Peyer's patch (tissue), 4 donors: Measurements from ENCODE around the gene NBDY.

Experiments used
- POLR2A ChIP-seq, 2 donors: fragments of 450-650 bp; IDR thresholded peaks; one replicate each; pipeline ENCODE4 v1.5.1; 2017; ENCODE audit warnings: antibody characterized with exemption in 2 of 2, mild to moderate bottlenecking in 2 of 2, moderate library complexity in 2 of 2
- TF ChIP-seq, protein P1 (sequence below), 6 experiments: fragments of 450-650 bp in 4 of 6; fragments of 200-600 bp in 2 of 6; sonication (generic) in 1 of 6; IDR thresholded peaks; one replicate each; pipeline ENCODE4 v1.5.1; 2017 to 2019; ENCODE audit warnings: antibody characterized with exemption in 6 of 6, mild to moderate bottlenecking in 3 of 6, moderate library complexity in 1 of 6

DNA sequence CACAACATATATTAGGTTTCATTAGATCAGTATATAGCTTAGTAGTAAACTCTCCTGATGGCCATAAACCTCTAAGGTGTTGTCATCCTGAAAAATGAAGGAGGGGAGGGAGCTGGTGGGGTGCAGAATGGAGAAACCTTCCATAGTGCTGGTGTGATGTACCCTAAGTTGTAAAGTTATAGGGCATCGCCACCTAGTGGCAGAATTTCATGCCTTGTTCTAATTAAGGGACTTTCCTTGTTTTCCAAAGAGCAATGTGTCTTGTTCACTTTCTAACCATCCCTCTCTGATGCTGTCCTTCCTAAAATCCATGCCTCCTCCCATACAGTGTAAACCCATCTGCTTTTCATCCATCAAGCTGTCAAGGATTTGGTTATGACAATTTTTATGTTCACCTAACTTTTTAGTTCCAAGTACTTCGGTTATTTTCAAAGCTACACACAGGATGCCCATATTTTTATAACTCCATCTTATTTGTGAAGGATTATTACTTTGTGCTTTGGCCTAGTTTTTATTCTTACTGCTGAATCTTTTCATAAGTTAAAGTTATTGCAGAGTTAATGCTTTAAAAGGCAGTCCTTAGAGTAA, 4.5 kb downstream of the NBDY start:
- TF ChIP-seq, protein P1, sequence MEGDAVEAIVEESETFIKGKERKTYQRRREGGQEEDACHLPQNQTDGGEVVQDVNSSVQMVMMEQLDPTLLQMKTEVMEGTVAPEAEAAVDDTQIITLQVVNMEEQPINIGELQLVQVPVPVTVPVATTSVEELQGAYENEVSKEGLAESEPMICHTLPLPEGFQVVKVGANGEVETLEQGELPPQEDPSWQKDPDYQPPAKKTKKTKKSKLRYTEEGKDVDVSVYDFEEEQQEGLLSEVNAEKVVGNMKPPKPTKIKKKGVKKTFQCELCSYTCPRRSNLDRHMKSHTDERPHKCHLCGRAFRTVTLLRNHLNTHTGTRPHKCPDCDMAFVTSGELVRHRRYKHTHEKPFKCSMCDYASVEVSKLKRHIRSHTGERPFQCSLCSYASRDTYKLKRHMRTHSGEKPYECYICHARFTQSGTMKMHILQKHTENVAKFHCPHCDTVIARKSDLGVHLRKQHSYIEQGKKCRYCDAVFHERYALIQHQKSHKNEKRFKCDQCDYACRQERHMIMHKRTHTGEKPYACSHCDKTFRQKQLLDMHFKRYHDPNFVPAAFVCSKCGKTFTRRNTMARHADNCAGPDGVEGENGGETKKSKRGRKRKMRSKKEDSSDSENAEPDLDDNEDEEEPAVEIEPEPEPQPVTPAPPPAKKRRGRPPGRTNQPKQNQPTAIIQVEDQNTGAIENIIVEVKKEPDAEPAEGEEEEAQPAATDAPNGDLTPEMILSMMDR (IDR thresholded peaks at IDR 0.05), result peak; percentile 35 to 71 (median 54)
- TF ChIP-seq POLR2A (IDR thresholded peaks at IDR 0.05), result no peak
